Endothelial cell of umbilical vein (primary cell): ENCODE measurements around the gene HOXC5. TPM values are rescaled to one million over a fixed set of nuclear protein-coding genes. Genes with fewer than 3 reads are reported as not detected.

Experiments used
- BruUV-seq: library from RNA; stranded (reverse); fragments of 400-500 nt; replicated peaks from 2 replicates; lab custom pipeline; 2021; lab: Mats Ljungman, UMichigan
- CTCF ChIA-PET: fragments of 300-600, 350-600 bp; sonication (Branson Sonifier 250); formaldehyde crosslinking; loops from one replicate; lab custom pipeline; 2021; ENCODE audit warnings: antibody characterized with exemption, inconsistent platforms; lab: Charles Lee
- POLR2A ChIA-PET: fragments of 300-600, 350-600 bp; sonication (Branson Sonifier 250); formaldehyde crosslinking; loops from one replicate; lab custom pipeline; 2021; ENCODE audit warnings: antibody characterized with exemption, inconsistent platforms; lab: Charles Lee
- DNase-seq: peaks from one replicate; pipeline ENCODE4 v3.0.0-alpha.2; 2011; ENCODE audit warnings: low read depth, low spot score
- FAIRE-seq: peaks from 2 replicates; lab custom pipeline; 2011; peaks lifted over from hg19 to GRCh38; lab: Jason Lieb, UNC
- H2AFZ ChIP-seq: 2 replicates; pipeline ENCODE4 v1.6.0; 2012; ENCODE audit warnings: low read depth, low read length, control low read depth, inconsistent platforms
- H3K27ac ChIP-seq: 2 replicates; pipeline ENCODE4 v1.5.1; 2011; ENCODE audit warnings: low read depth, mild to moderate bottlenecking, control low read depth, low read length, moderate library complexity; ENCODE audit not compliant: insufficient read depth
- H3K27me3 ChIP-seq, 2 experiments: 2 replicates each; pipeline versions ENCODE4 v1.6.0 to v1.6.1; 2011; ENCODE audit warnings: low read length in 2 of 2, mixed read lengths in 1 of 2; ENCODE audit not compliant: control insufficient read depth in 2 of 2, insufficient read depth in 2 of 2
- H3K36me3 ChIP-seq, 2 experiments: 2 replicates in 1 of 2; 3 replicates in 1 of 2; pipeline ENCODE4 v1.5.1; 2011; ENCODE audit warnings: low read length in 2 of 2, mild to moderate bottlenecking in 1 of 2, moderate library complexity in 1 of 2; ENCODE audit not compliant: control insufficient read depth in 2 of 2, insufficient read depth in 2 of 2; ENCODE audit errors: extremely low read depth in 1 of 2
- H3K4me1 ChIP-seq: 3 replicates; pipeline ENCODE4 v1.5.1; 2011; ENCODE audit warnings: mild to moderate bottlenecking, low read length; ENCODE audit not compliant: control insufficient read depth, insufficient read depth; ENCODE audit errors: extremely low read depth
- H3K4me2 ChIP-seq: 2 replicates; pipeline ENCODE4 v1.6.1; 2011; ENCODE audit warnings: low read length, control low read depth, mixed read lengths; ENCODE audit not compliant: insufficient read depth
- H3K4me3 ChIP-seq, 3 experiments: fragments of 200-600 bp in 1 of 3; sonication (generic), shearing (Covaris generic) in 1 of 3; replicated peaks in 1 of 3; 2 replicates each; pipeline ENCODE4 v1.5.1; 2011 to 2016; ENCODE audit warnings: control low read depth in 3 of 3, low read length in 3 of 3, mild to moderate bottlenecking in 2 of 3, inconsistent platforms in 1 of 3, low read depth in 1 of 3, moderate library complexity in 1 of 3; ENCODE audit not compliant: insufficient read depth in 1 of 3
- H3K79me2 ChIP-seq: 2 replicates; pipeline ENCODE4 v1.6.0; 2012; ENCODE audit warnings: low read length, inconsistent platforms; ENCODE audit not compliant: control insufficient read depth, insufficient read depth
- H3K9ac ChIP-seq: replicated peaks from 2 replicates; pipeline ENCODE3; 2011; ENCODE audit warnings: low read length, control low read depth; ENCODE audit not compliant: insufficient read depth; ENCODE audit errors: extremely low read depth
- H3K9me1 ChIP-seq: replicated peaks from 3 replicates; pipeline ENCODE4 v1.6.0; 2011; ENCODE audit warnings: mild to moderate bottlenecking, low read length; ENCODE audit not compliant: control insufficient read depth, insufficient read depth; ENCODE audit errors: extremely low read depth
- H3K9me3 ChIP-seq: replicated peaks from 2 replicates; pipeline ENCODE4 v1.5.1; 2012; ENCODE audit warnings: low read length, inconsistent platforms; ENCODE audit not compliant: control insufficient read depth, insufficient read depth
- H4K20me1 ChIP-seq: replicated peaks from 2 replicates; pipeline ENCODE3; 2011; ENCODE audit warnings: mild to moderate bottlenecking, low read length; ENCODE audit not compliant: control insufficient read depth, insufficient read depth; ENCODE audit errors: extremely low read depth
- CTCF ChIP-seq, 2 donors: IDR thresholded peaks; 1 replicate in 1 of 2; 2 replicates in 1 of 2; pipeline ENCODE4 v1.5.1; 2011; ENCODE audit warnings: low read length in 2 of 2, mild to moderate bottlenecking in 2 of 2, moderate library complexity in 2 of 2, control low read depth in 1 of 2, inconsistent platforms in 1 of 2, low read depth in 1 of 2; ENCODE audit not compliant: insufficient read depth in 1 of 2; ENCODE audit errors: extremely low read depth in 1 of 2
- EZH2 ChIP-seq: IDR thresholded peaks from 2 replicates; pipeline ENCODE4 v1.6.1; 2012; ENCODE audit warnings: borderline replicate concordance, low read depth, mild to moderate bottlenecking, moderate library complexity, low read length, inconsistent platforms; ENCODE audit not compliant: severe bottlenecking
- GATA2 ChIP-seq: IDR thresholded peaks from 2 replicates; pipeline ENCODE4 v1.7.0; 2011; ENCODE audit warnings: low read depth, mild to moderate bottlenecking, moderate library complexity, mixed read lengths, low read length; ENCODE audit not compliant: insufficient read length, insufficient read depth
- JUN ChIP-seq: IDR thresholded peaks from 2 replicates; pipeline ENCODE4 v1.6.1; 2011; ENCODE audit warnings: borderline replicate concordance, low read depth; ENCODE audit not compliant: insufficient read length, insufficient read depth
- MAX ChIP-seq: IDR thresholded peaks from 2 replicates; pipeline ENCODE4 v1.6.1; 2011; ENCODE audit not compliant: insufficient read depth, insufficient read length
- MYC ChIP-seq: IDR thresholded peaks from one replicate; pipeline ENCODE4 v1.6.1; 2011; ENCODE audit warnings: mild to moderate bottlenecking, low read depth, low read length
- POLR2A ChIP-seq: IDR thresholded peaks from 2 replicates; pipeline ENCODE4 v1.6.1; 2012; ENCODE audit warnings: low read depth, mild to moderate bottlenecking, control low read depth, low read length
- POLR2AphosphoS5 ChIP-seq: IDR thresholded peaks from 2 replicates; pipeline ENCODE4 v1.6.1; 2012; ENCODE audit warnings: low read depth, mild to moderate bottlenecking, control low read depth, low read length, moderate library complexity; ENCODE audit not compliant: insufficient read depth
- dilution Hi-C: fragments of 300-500 bp; cut with MboI; formaldehyde crosslinking; loops from one replicate; pipeline ENCODE4 v1.15.0; 2019; ENCODE audit warnings: low sequenced_read_pairs; ENCODE audit not compliant: extremely low pct_ligation_motif_present
- intact Hi-C: fragments of 100-400 bp; cut with micrococcal nuclease; formaldehyde crosslinking; loops from one replicate; pipeline ENCODE4 v1.10.0; 2022
- polyA plus RNA-seq, 4 experiments: library from polyadenylated mRNA; depleted of rRNA in 3 of 4; stranded (reverse) in 3 of 4; unstranded in 1 of 4; fragments of >200 nt; gene quantifications; 2 replicates each; pipeline versions ENCODE4 v1.2.1 to v1.2.3, GENCODE V29; 2011 to 2012; ENCODE audit warnings: missing spikeins in 1 of 4
- total RNA-seq: library from RNA; stranded (reverse); gene quantifications from 2 replicates; pipeline ENCODE4 v1.2.3, GENCODE V29; 2021

HOXC5 gene
- total and polyA plus RNA-seq, 2 donors (not counting 3 experiments of a cell fraction or from before 2014, with no cell fraction given), result not detected

- H4K20me1 ChIP-seq, result no peaks in the 10 kb centered on the region
- dilution Hi-C loops (no loop called here), intact Hi-C loops (loop anchor here (10.0 kb wide), 1 partner anchor 365 kb away; the partner anchor contains the start of gene GPR84)
- no peak for TF ChIP-seq POLR2A
- TF ChIP-seq EZH2, result no peak
- TF ChIP-seq POLR2AphosphoS5, result no peak
- TF ChIP-seq MYC, result no peak
- TF ChIP-seq CTCF (IDR thresholded peaks at IDR 0.05; ENCODE audit: extremely low read depth in 1 of 2, insufficient read depth in 1 of 2, low read depth in 1 of 2, low read length in 2 of 2), result no peak
- TF ChIP-seq JUN, result no peak
- TF ChIP-seq GATA2, result no peak
- TF ChIP-seq MAX, result no peak
- no peaks in the 10 kb centered on the region for H3K9me1 ChIP-seq
- peak overlapping the region in 1 of 3 experiments; percentile 0 for H3K4me3 ChIP-seq
- no peaks in the 10 kb centered on the region for H3K36me3 ChIP-seq
- no peak overlapping the region for H3K27ac ChIP-seq
- no TSS peak for BruUV-seq
- H3K4me2 ChIP-seq, result peak overlapping the region; percentile 9
- H2AFZ ChIP-seq, result no peak overlapping the region
- no peaks in the 10 kb centered on the region for H3K79me2 ChIP-seq
- CTCF ChIA-PET, result interaction anchor here (1.0 to 2.6 kb wide), 6 partner anchors 9 to 208 kb away, joined by 3 to 17 read pairs (median 5); partner anchors contain the start of gene HOXC8
- POLR2A ChIA-PET, result no interaction called here
- DNase-seq (no peak), FAIRE-seq (no peak)
- no peaks in the 10 kb centered on the region for H3K9me3 ChIP-seq
- no peak overlapping the region for H3K9ac ChIP-seq
- peaks cover 77 to 98% of the 10 kb centered on the region in 2 experiments for H3K27me3 ChIP-seq
- no peaks in the 10 kb centered on the region for H3K4me1 ChIP-seq
These were observed 33.2 kb upstream of the HOXC5 start for GRCh38 chr12:53999559-54000115.
